GM12864 (cell line): ENCODE results near the gene NEDD1.

ENCODE experiments used
- DNase-seq: peaks from one replicate; pipeline ENCODE4 v3.0.0-alpha.2; 2011; ENCODE audit warnings: low read depth
- H3K4me3 ChIP-seq: 2 replicates; pipeline ENCODE4 v1.5.1; 2011; ENCODE audit warnings: mild to moderate bottlenecking, low read depth, low read length, control low read depth
- TF ChIP-seq, protein P1 (sequence below): IDR thresholded peaks from 2 replicates; pipeline ENCODE4 v1.5.1; 2011; ENCODE audit warnings: low read depth, mild to moderate bottlenecking, moderate library complexity, low read length, control low read depth, inconsistent platforms; ENCODE audit errors: missing control alignments

NEDD1 gene

DNA sequence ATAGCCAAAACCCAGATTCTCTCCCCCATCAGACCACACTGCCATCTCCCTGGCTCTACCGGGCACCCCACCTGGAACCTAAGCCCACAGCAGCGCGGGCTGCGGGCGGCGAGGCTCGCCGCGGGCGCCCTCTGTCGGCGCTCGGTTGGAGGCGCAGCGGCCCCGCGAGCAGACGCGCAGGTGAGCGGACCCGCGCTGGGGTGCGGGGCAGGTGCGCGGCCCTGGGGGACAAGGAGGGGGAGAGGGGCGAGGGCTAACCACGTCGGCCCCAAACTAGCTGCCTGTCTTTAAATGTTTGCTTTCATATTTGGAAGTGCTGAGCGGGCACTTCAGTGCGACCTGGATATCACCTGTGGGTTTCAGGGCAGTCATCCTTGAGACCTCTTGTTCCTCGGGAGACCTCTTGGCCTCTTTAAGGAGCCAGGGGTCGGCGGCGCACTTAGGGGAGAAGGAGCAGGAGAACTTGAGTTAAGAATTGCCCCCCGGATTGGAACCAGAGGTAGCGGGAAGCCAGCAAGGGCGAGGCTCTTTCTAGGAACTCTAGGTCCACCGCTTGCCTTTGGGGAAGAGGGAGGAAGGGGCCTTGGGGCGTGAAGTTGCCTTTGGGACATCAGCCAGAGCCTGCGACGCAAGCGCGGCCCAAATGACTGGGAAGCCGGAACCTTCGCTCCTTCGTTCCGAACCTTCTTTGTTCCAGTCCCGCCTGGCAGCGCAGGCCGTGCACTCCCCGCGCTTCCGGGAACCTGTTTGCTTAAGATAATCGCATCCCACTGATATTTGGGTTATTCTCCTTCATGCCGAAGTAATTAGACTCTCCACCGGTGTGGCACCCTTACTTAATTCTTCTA is 78.7 kb downstream of the NEDD1 start:
- no peak for DNase-seq
- TF ChIP-seq, protein P1, sequence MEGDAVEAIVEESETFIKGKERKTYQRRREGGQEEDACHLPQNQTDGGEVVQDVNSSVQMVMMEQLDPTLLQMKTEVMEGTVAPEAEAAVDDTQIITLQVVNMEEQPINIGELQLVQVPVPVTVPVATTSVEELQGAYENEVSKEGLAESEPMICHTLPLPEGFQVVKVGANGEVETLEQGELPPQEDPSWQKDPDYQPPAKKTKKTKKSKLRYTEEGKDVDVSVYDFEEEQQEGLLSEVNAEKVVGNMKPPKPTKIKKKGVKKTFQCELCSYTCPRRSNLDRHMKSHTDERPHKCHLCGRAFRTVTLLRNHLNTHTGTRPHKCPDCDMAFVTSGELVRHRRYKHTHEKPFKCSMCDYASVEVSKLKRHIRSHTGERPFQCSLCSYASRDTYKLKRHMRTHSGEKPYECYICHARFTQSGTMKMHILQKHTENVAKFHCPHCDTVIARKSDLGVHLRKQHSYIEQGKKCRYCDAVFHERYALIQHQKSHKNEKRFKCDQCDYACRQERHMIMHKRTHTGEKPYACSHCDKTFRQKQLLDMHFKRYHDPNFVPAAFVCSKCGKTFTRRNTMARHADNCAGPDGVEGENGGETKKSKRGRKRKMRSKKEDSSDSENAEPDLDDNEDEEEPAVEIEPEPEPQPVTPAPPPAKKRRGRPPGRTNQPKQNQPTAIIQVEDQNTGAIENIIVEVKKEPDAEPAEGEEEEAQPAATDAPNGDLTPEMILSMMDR: peak; percentile 85
- peak overlapping the region; percentile 44 for H3K4me3 ChIP-seq

DNA sequence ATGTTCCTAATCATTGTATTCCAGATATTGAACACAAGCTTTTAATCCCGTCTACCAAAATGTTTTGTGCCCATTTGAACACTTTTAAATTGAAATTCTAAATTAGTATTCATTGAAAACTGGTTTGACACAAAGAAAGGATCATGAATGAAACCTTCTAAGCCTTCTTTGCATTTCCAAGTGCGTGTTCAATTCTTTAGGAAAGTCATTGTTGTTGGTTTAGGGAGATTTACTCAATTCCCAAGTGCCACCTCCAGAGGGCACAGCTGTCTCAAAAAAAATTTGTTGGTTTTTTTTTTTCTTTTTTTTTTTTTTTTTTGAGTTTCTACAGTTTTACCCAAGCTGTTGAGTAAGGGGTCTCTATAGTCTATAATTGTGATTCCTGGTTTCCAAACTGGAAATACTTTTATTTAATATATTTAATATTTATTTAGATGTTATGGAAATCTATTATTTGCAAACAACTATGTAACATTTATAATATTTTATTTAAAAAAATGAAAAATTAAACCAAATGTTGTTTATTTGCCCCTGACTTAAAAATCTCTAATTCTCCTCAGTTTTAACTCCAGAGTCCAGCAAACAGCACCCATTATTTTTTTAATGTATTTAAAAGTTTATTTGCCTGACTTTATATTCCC is 79.9 kb downstream of the NEDD1 start:
- no peak for DNase-seq
- H3K4me3 ChIP-seq: no peak overlapping the region
- TF ChIP-seq, protein P1: peak; percentile 40

DNA sequence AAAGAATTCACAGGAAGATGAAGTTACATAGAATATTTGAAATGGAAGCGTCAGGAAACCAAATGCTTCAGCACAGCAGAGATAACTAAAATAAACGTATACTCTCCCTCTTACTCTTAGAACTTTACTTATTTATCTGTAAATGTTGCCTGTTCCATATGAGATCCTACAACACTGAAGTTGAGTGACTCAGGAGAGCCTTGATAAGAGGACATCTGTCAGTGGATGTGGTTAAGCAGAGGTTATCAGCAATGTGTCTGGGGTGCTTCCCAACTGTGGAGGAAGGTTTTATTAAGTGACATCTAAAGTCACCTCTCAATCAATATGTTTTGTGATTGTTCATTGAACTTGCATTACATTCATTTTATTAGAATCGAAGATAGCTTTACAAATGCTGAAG is 81.9 kb downstream of the NEDD1 start:
- no peak overlapping the region for H3K4me3 ChIP-seq
- TF ChIP-seq, protein P1: no peak
- DNase-seq: no peak

DNA sequence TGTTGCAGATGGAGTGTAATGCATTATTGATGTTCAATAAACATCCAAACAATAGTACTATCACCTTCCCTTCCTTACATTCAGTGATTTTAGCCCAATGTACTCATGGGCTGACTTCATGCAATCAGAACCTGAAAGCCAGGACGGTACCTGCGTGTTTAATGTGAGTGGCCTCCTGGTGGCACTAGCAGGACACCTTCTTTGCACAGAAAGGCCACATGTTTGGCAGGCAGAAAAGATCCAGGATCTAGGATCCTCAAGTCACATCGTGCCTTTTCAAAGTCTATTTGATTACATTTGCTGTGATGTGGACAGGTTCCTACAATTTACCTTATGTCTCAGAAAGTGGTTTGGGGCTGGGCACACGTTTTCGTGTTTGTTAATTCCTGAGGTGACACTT is 82.9 kb downstream of the NEDD1 start:
- TF ChIP-seq, protein P1: peak; percentile 36
- DNase-seq: peak; percentile 19
- no peak overlapping the region for H3K4me3 ChIP-seq

DNA sequence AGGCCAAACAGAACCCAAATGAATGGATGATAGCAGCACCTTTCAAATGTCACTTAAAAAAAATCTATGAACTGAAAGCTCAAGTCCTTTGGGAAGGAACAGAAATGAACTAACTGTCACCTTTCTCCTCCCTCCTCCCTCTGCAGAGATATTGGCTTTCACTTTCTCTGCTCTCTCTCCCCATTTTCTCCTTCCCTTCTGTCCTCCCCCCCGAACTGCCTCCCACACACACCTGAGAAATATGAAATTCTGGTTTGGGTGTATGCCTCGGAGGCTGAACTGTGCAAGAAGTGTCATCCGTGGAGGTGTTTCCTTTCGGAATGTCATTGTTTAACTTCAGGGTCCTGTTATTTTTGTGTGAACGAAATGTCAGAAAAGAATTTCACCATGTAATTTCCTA is 87.8 kb downstream of the NEDD1 start:
- no peak overlapping the region for H3K4me3 ChIP-seq
- no peak for DNase-seq
- TF ChIP-seq, protein P1: no peak

DNA sequence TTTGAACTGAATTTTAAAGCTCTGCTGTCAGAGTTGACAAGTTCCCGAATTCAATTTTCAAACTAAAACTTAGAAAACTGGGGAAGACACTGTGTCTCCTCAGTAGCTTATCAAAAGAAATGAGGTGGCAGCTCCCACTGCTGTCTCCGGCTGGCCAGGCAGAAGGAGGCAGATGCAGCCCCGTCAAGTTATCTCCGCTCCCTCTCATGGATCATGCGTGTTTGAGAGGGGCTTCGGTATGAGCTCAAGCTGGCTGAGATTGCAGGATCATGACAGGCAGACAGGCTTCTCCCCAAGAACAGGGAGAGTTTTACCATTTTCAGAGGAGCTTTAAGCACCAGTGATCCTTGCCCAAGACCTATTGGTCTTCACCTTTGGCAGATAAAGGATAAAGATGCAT is 88.8 kb downstream of the NEDD1 start:
- DNase-seq: no peak
- TF ChIP-seq, protein P1: no peak
- H3K4me3 ChIP-seq: no peak overlapping the region
